Measurements from ENCODE around the gene DDB1. TPM values are rescaled to one million over a fixed set of nuclear protein-coding genes. Genes with fewer than 3 reads are reported as not detected.

Gene DDB1
- total and polyA plus RNA-seq, 10 of the 15 experiments (the other 5 are each of a cell fraction or from before 2014, with no cell fraction given) = 136 to 272 (median 216) TPM

- TF ChIP-seq, protein P1, sequence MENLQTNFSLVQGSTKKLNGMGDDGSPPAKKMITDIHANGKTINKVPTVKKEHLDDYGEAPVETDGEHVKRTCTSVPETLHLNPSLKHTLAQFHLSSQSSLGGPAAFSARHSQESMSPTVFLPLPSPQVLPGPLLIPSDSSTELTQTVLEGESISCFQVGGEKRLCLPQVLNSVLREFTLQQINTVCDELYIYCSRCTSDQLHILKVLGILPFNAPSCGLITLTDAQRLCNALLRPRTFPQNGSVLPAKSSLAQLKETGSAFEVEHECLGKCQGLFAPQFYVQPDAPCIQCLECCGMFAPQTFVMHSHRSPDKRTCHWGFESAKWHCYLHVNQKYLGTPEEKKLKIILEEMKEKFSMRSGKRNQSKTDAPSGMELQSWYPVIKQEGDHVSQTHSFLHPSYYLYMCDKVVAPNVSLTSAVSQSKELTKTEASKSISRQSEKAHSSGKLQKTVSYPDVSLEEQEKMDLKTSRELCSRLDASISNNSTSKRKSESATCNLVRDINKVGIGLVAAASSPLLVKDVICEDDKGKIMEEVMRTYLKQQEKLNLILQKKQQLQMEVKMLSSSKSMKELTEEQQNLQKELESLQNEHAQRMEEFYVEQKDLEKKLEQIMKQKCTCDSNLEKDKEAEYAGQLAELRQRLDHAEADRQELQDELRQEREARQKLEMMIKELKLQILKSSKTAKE (IDR thresholded peaks at IDR 0.05; ENCODE audit: low read depth, poor library complexity, severe bottlenecking) = peak; percentile 68
- peak; percentile 90; the same call in 1 of the 2 replicates for TF ChIP-seq TCF3 (IDR thresholded peaks at IDR 0.05; ENCODE audit: borderline replicate concordance, insufficient read depth, low read depth, low read length)
- TF ChIP-seq GATAD2B (conservative IDR thresholded peaks at IDR 0.05; ENCODE audit: low read depth) = peak; percentile 68
- TF ChIP-seq EP300 (IDR thresholded peaks at IDR 0.05; ENCODE audit: borderline replicate concordance in 1 of 2, control insufficient read depth in 1 of 2, low read depth in 2 of 2, low read length in 2 of 2) = peak; percentile 70 to 77
- no peak for TF ChIP-seq YBX1 (IDR thresholded peaks at IDR 0.05)
- TF ChIP-seq IKZF2 (IDR thresholded peaks at IDR 0.05) = peak; percentile 96 to 98
- no peak for TF ChIP-seq FOS (IDR thresholded peaks at IDR 0.05; ENCODE audit: borderline replicate concordance, extremely low read depth, insufficient read length)
- no peak for TF ChIP-seq CBX3 (IDR thresholded peaks at IDR 0.05; ENCODE audit: borderline replicate concordance, low read depth)
- peak; percentile 66 for TF ChIP-seq MEF2B (IDR thresholded peaks at IDR 0.05; ENCODE audit: partially characterized antibody, poor library complexity, severe bottlenecking)
- TF ChIP-seq NFXL1 (IDR thresholded peaks at IDR 0.05; ENCODE audit: borderline replicate concordance) = no peak
- peak; percentile 87 for TF ChIP-seq DPF2 (IDR thresholded peaks at IDR 0.05)
- TF ChIP-seq NFIC (IDR thresholded peaks at IDR 0.05; ENCODE audit: low read depth, low read length) = peak; percentile 78
- peak; percentile 60 for TF ChIP-seq POLR2A (IDR thresholded peaks at IDR 0.05; ENCODE audit: low read depth, low read length)
- no peak for TF ChIP-seq JUND (IDR thresholded peaks at IDR 0.05; ENCODE audit: low read depth, low read length)
- TF ChIP-seq CREB1 (IDR thresholded peaks at IDR 0.05; ENCODE audit: low read depth) = 0 out of 2 replicates have a peak, but pooled peaks have one; percentile 12
- TF ChIP-seq CREM (IDR thresholded peaks at IDR 0.05; ENCODE audit: low read depth) = peak; percentile 20; the same call in 1 of the 2 replicates
- peak; percentile 73 for TF ChIP-seq PKNOX1 (IDR thresholded peaks at IDR 0.05)
- TF ChIP-seq SRF (IDR thresholded peaks at IDR 0.05; ENCODE audit: low read depth in 2 of 2, low read length in 2 of 2) = no peak
- peak; percentile 40 to 72; a peak in 3 of 4 replicates for TF ChIP-seq BHLHE40 (IDR thresholded peaks at IDR 0.05; ENCODE audit: borderline replicate concordance in 1 of 2, low read depth in 2 of 2, low read length in 1 of 2)
- TF ChIP-seq NFYA (IDR thresholded peaks at IDR 0.05; ENCODE audit: borderline replicate concordance, low read depth, low read length) = no peak
- no peak for TF ChIP-seq KDM1A (IDR thresholded peaks at IDR 0.05; ENCODE audit: borderline replicate concordance)
- peak; percentile 84 for TF ChIP-seq CUX1 (IDR thresholded peaks at IDR 0.05; ENCODE audit: insufficient replicate concordance, low read depth, low read length)
- TF ChIP-seq EED (IDR thresholded peaks at IDR 0.05; ENCODE audit: low read depth) = peak; percentile 90
Measured at GRCh38 chr11:61357233-61357893, 24.5 kb upstream of the DDB1 start (continued).

Data from GM12878 (cell line).